GM18951 (cell line): ENCODE data around the gene ZER1.

Experiments
- POLR2A ChIP-seq: IDR thresholded peaks from 4 replicates; pipeline ENCODE4 v1.6.1; 2011; ENCODE audit warnings: mild to moderate bottlenecking; ENCODE audit not compliant: insufficient read length, insufficient read depth; ENCODE audit errors: extremely low read depth
- in situ Hi-C: fragments of 300-500 bp; cut with MboI; formaldehyde crosslinking; loops from one replicate; pipeline ENCODE4 v1.12.0; 2022; ENCODE audit warnings: low sequenced_read_pairs, mixed read lengths, inconsistent platforms; ENCODE audit not compliant: unreplicated experiment

Gene ZER1

DNA sequence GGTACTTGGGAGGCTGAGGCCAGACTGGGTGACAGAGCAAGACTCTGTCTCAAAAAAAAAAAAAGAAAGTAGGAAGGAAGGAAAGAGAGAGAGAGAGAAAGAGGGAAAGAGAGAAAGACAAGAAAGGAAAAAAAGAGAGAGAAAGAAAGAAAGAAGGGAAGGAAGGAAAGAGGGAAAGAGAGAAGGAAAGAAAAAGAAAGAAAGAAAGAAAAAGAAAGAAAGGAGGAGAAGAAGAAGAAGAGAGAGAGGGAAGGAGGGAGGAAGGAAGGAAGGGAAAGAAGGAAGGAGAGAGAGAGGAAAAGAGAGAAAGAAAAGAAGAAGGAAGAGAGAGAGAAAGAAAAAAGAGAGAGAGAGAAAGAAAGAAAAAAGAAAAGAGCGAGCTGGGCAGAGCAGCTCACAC lies 3.1 kb upstream of the ZER1 start:
- in situ Hi-C loops: no loop called here
- TF ChIP-seq POLR2A: no peak

GRCh38 chr9:128773049-128773448 lies 1.3 kb upstream of the ZER1 start:
- in situ Hi-C loops: no loop called here

GRCh38 chr9:128771094-128771721 lies 519 bp downstream of the ZER1 start:
- in situ Hi-C loops: no loop called here
- TF ChIP-seq POLR2A: no peak

More at GRCh38 chr9:128773049-128773448, 1.3 kb upstream of the ZER1 start:
- TF ChIP-seq POLR2A: no peak

GRCh38 chr9:128770286-128771030 lies 1.3 kb downstream of the ZER1 start:
- in situ Hi-C loops: no loop called here

GRCh38 chr9:128768606-128769005 lies 3.1 kb downstream of the ZER1 start:
- no peak for TF ChIP-seq POLR2A
- in situ Hi-C loops: no loop called here

More at GRCh38 chr9:128770286-128771030, 1.3 kb downstream of the ZER1 start:
- TF ChIP-seq POLR2A: no peak

- no peak for TF ChIP-seq POLR2A
Measured at GRCh38 chr9:128765499-128765898, 6.2 kb downstream of the ZER1 start.

GRCh38 chr9:128764361-128764760 lies 7.4 kb downstream of the ZER1 start:
- in situ Hi-C loops: no loop called here
- TF ChIP-seq POLR2A: no peak

More at GRCh38 chr9:128765499-128765898, 6.2 kb downstream of the ZER1 start:
- in situ Hi-C loops: no loop called here

DNA sequence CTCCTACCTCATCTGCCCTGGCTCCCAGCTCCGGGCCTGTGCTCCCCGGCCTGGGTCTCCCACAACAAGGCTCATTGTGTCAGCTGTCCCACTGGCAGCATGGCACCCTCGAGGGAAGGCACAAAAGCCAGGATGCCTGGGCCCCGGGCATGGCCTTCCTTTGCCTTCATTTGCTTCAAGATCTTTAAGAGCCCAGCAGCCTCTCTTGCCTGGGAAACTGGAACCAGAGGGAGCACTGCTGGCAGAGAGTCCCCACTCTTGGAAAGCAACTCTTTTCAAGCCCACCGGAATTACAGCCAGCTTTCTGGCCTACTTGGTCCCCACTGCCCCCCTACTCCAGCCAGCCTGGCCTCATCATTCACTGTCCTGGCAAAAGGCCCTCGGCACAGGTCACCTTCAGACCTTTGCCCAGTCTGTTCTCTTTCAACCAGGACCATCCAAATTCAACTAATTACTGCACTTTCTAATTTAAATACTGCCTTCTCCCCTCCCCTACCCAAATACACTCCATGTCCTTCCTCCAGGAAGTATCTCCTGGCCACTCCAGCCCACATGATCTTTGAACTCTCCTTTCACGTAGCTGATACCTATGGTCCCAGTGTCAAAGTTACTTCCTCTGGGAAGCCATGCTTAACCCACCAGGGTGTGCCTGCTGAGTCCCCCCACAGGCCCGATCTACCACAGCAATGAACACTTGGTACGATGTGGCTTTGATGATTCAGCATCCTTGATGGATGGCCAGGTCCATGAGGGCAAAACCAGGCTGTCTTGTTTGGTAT lies 8.9 kb downstream of the ZER1 start:
- in situ Hi-C loops: no loop called here

DNA sequence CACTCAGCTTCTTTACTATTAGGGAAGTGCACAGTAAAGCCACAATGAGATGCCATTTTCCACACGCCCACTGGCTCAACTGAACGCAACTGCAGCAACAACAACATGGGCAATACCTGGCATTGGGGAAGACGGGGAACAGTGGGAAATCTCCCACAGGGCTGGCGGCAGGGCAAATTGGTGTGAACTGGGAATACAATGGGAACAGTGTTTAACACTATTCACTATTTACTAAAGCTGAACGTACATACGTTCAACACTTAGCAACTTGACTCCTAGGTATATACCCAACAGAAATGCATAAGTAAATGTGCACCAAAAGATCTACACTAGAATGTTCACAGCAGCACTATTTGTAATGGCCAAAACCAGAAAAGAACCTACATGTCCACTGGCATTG lies 14.1 kb downstream of the ZER1 start:
- in situ Hi-C loops: no loop called here

More for the DNA sequence above, 8.9 kb downstream of the ZER1 start:
- TF ChIP-seq POLR2A: no peak

GRCh38 chr9:128753627-128754026 lies 18.1 kb downstream of the ZER1 start:
- in situ Hi-C loops: no loop called here
- TF ChIP-seq POLR2A: no peak

More for the DNA sequence above, 14.1 kb downstream of the ZER1 start:
- TF ChIP-seq POLR2A: no peak

DNA sequence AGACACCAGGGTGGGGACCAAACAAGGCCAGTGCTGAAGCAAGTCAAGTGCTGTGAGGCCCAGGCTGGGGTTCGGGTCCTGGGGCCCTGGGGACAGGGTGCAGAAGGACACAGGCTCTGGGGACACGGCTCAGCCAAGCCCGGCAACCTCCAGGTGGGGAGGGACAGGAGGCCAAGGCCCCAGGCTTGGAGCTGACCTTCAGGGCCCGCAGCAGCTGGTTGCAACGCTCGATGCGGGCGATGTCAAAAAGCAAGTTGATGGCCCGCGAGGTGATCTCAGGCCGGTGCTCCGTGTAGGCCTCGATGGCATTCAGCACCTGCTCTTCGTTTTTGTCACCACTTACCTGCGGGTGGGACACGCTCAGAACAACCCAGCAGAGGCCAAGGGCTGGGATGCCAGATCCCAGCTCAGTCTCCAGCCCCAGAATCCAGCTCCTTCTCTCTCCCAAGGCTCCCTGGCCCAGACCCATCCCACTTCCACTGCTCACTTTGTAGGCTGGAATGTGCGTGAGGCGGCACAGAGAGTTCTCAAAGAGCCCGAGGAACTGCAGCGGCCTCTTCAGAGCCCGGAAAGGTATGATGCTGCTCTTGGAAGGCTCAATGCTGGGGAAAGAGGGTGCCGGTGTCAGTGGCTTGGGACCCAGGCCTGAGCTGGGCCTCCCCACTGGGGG lies 20.7 kb downstream of the ZER1 start:
- no peak for TF ChIP-seq POLR2A

GRCh38 chr9:128747241-128747640 lies 24.5 kb downstream of the ZER1 start:
- in situ Hi-C loops: no loop called here
- TF ChIP-seq POLR2A: no peak

More for the DNA sequence above, 20.7 kb downstream of the ZER1 start:
- in situ Hi-C loops: no loop called here

- TF ChIP-seq POLR2A: no peak
- in situ Hi-C loops: no loop called here
Measured at GRCh38 chr9:128743421-128743820, 28.3 kb downstream of the ZER1 start.
